Sigmoid colon (tissue), 4 donors: Measurements from ENCODE around the gene TEK.

ENCODE experiments used
- POLR2A ChIP-seq, 2 donors: fragments of 450-650 bp; IDR thresholded peaks; one replicate each; pipeline ENCODE4 v1.6.1; 2016; ENCODE audit warnings: antibody characterized with exemption in 2 of 2, mild to moderate bottlenecking in 2 of 2, moderate library complexity in 2 of 2
- POLR2AphosphoS5 ChIP-seq, 4 donors: sonication (generic); formaldehyde crosslinking; IDR thresholded peaks; one replicate each; pipeline ENCODE4 v1.6.1; 2017; ENCODE audit warnings: antibody characterized with exemption in 4 of 4
- TF ChIP-seq, protein P1 (sequence below), 4 experiments: fragments of 450-650 bp in 3 of 4; fragments of 200-600 bp in 1 of 4; IDR thresholded peaks; one replicate each; pipeline ENCODE4 v1.5.1; 2016 to 2019; ENCODE audit warnings: antibody characterized with exemption in 4 of 4, mild to moderate bottlenecking in 3 of 4, moderate library complexity in 2 of 4

DNA sequence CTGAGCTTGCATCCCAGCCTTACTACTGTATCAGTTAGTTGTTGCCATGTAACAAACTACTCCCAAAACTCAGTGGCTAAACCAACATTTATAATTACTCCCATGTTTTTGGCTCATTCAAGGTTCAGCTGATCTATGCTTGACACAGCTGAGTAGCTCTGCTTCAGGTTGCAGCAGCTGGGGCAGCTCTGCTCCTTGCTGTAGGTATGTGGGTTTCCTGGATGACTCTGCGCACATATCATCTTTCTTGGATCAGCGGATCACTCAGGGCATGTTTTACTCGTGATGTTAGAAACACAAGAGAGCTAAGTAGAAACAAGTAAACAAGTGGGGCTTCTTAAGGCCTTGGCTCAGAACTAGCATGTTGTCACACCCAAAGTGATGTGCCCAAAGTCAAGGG is 15.1 kb downstream of the TEK start:
- TF ChIP-seq, protein P1, sequence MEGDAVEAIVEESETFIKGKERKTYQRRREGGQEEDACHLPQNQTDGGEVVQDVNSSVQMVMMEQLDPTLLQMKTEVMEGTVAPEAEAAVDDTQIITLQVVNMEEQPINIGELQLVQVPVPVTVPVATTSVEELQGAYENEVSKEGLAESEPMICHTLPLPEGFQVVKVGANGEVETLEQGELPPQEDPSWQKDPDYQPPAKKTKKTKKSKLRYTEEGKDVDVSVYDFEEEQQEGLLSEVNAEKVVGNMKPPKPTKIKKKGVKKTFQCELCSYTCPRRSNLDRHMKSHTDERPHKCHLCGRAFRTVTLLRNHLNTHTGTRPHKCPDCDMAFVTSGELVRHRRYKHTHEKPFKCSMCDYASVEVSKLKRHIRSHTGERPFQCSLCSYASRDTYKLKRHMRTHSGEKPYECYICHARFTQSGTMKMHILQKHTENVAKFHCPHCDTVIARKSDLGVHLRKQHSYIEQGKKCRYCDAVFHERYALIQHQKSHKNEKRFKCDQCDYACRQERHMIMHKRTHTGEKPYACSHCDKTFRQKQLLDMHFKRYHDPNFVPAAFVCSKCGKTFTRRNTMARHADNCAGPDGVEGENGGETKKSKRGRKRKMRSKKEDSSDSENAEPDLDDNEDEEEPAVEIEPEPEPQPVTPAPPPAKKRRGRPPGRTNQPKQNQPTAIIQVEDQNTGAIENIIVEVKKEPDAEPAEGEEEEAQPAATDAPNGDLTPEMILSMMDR (IDR thresholded peaks at IDR 0.05) = no peak
- TF ChIP-seq POLR2AphosphoS5 (IDR thresholded peaks at IDR 0.05) (peak in 1 of 4 donors; percentile 8), POLR2A (IDR thresholded peaks at IDR 0.05) (no peak)
